HG02763 (cell line): ENCODE measurements around the gene ATP5F1C.
"Not testable (repeated sequence)": the region's sequence is repeated elsewhere in the genome, so short reads cannot be mapped to it uniquely, and the experiment has no call there.

Experiments
- ATAC-seq: cut with Tn5 transposase; IDR thresholded peaks from one replicate; pipeline ENCODE4 v1.9.1; 2021; ENCODE audit warnings: mild to moderate bottlenecking, moderate library complexity; ENCODE audit not compliant: unreplicated experiment

Gene ATP5F1C

DNA sequence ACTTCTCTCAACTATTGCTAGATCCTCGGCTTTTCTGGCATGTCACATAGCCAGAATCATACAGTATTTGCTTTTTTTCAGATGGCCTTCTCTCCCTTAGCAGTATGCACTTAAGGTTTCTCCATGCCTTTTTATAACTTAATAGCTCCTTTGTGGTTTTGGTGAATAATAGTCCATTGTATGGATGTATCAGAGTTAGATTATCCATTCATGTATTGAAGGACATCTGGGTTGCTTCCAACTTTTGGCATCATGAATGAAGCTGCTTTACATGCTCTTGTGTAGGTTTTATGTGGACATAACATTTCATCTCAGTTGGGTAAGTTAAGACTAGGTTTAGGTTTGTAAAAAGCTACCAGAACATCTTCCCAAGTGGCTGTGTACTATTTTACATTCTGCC is 4.6 kb downstream of the ATP5F1C start:
- no peak for ATAC-seq

- ATAC-seq: no peak
These were observed 6.5 kb downstream of the ATP5F1C start for GRCh38 chr10:7794251-7795026.

DNA sequence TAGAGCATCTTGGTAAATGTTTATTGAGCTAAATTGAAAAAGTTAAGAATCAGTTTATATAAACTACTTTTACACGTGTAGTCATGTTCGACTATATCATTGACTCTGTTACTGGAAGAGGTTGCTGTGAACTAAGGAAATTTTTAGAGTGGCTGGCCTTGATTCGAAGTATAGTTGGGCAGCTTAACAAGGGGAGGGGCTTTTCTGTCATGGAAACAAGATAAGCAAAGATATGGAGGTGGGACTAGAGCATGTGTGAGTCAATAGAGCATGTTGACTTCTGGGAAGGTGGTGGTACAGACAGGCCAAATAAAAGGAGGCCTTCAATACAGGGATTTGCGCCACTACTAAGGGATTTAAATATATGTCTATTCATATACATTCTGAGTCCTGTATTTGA is 7.6 kb downstream of the ATP5F1C start:
- no peak for ATAC-seq

DNA sequence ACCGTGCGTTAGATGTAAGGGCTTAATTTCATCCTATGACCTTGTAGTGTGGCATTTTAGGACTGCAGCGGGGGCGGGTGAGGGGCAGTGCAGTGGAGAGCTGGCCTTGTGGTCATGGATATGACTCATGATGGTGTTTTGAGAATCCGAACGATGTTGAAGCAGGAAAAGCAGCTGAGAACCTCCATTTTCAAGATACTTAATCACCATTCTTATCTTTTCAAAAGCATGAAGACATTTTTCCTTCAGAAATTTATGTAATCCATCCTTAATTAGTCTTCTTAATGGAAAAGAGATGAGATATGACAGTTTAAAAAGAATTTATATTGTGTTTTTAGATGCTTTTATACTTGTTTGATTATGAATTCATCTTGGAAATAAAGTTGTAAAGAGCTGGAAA is 9.6 kb downstream of the ATP5F1C start:
- no peak for ATAC-seq

GRCh38 chr10:7802606-7803005 is 14.6 kb downstream of the ATP5F1C start:
- ATAC-seq: no peak

GRCh38 chr10:7804216-7804615 is 16.2 kb downstream of the ATP5F1C start:
- no peak for ATAC-seq

GRCh38 chr10:7804741-7805140 is 16.8 kb downstream of the ATP5F1C start:
- no peak for ATAC-seq

DNA sequence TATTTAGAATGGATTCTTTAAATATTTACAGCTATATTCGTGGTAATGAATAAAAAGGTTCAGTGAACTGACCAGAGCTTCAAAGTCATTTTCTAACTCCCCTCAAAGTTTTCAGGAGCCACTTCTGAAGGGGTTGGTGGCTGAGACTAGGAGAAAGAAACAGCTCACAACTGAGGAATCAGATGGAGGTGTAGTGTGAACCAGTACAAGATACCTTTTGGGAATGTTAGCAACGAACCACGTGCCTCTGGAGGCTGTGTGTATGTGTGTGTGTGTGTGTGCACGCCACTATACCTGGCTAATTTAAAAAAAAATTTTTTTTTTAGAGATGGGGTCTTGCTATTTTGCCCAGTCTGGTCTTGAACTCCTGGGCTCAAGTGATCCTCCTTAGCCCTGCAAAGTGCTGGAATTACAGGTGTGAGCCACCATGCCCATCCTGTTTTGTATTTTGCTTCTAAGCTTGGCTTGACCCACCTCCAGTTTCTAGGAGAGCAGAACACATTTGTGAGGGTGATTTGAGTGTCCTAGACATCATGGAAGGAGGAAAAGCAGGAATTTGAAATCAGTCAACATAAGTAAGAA is 20.8 kb downstream of the ATP5F1C start:
- no peak for ATAC-seq

GRCh38 chr10:7810443-7810842 is 22.5 kb downstream of the ATP5F1C start:
- ATAC-seq: no peak

DNA sequence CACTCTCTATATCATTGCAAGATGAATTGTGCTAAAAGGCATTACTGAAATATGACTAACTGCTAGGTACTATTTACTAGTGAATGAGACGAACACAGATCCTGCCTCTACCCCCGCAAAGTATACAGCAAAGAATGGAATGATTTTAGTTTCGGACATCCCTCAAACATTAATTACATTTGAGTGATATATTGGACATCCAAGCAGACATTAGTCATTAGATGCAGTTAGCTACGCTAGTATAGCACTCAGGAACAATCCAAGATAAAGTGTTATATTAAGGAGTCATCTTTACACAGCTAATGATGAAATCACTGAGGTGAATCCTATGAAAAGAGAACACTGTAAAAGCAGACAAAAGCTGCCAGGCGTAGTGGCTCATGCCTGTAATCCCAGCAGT is 23.0 kb downstream of the ATP5F1C start:
- ATAC-seq: no peak

GRCh38 chr10:7811743-7812142 is 23.8 kb downstream of the ATP5F1C start:
- not testable (repeated sequence) for ATAC-seq

DNA sequence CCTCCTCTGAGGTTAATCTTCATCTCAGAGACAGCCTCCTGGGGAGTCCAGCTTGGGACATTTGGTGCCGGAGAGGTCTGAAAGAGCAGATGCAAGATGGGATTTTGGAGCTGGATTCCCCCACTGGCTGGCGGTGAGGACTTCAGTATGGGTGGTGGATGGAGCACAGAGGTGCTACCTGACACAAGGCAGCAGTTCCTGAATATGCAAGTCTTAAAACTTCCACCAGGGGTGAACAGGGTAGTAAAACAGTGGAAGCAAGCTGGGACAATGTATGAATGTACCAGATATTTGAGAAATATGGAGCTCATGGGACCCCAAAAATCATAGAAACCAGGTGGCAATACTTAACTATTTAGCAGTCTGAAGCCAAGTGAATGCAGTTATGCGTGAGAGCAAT is 25.5 kb downstream of the ATP5F1C start:
- no peak for ATAC-seq

DNA sequence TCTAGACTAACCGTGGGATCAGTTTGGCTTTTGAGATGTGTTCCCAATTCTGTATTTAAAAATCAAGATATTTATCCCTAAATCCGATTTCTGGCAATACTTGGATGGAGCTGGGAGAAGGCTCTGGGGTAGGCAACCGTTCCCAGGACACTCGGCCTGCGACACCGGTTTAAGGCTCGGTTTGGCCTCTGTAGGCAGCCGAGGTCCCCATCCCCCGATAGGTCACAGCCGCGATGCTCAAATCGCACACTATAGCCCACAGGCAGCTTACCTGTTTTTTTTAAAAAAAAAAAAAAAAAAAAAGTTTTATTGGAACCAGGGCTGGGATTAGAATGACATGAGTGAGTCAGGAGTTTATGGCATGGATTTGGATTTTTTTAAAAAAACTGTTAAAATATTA is 29.6 kb downstream of the ATP5F1C start:
- ATAC-seq: no peak

GRCh38 chr10:7817984-7818294 is 30.0 kb downstream of the ATP5F1C start:
- peak; percentile 10 for ATAC-seq

GRCh38 chr10:7818295-7819120 is 30.5 kb downstream of the ATP5F1C start, which contains the start of gene TAF3:
TAF3 (plus strand) TSS chr10:7818505; CDS start chr10:7818710, 205 bp downstream.
- ATAC-seq: peak; percentile 86

DNA sequence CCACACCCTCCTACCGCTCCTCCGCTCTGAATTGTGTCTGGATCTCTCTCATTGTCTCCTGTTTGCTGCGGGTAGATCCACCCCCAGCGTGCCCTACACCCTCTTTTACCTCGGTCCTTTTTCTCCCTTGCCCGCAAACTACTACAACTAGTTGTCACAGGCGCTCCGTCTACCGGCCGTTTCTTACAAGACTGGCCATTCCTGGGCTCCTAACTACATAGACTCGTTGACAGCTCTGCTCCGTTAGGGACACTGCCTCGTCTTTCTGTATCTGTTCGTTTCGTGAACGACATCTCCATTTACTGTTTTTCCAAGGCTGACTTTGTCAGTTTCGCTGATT is 31.1 kb downstream of the ATP5F1C start:
- ATAC-seq: peak; percentile 34

DNA sequence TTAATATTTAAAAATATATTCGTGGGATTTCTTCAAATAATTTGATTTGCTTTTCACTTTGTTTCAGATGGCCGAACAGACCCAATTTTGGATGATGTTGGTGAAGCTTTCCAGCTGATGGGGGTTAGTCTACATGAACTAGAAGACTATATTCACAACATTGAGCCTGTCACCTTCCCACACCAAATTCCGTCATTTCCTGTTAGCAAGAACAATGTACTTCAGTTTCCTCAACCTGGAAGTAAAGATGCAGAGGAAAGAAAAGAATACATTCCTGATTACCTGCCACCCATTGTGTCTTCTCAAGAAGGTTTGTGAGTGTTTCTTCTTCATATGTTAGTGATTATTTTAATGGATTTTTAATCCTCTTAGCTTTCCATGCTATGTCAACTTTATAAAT is 36.3 kb downstream of the ATP5F1C start:
- no peak for ATAC-seq

DNA sequence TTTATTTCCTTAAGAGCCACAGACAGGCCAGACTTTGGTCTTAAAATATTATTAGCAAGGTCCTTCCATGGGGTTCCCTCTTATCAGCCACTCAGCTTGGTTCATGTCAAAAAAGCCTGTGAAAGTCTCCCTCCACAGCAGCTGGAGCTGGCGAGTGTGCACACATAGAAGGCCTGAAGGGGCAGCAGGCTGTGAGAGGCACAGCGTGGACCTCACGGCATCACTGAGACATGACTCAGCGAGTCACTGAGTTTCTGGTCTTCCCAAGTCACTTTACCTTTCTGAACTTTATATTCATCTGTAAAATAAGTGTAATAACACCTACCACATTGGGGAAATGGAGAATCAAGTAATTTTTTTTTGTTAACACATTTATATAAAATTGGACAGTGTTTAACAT is 39.0 kb downstream of the ATP5F1C start:
- no peak for ATAC-seq

DNA sequence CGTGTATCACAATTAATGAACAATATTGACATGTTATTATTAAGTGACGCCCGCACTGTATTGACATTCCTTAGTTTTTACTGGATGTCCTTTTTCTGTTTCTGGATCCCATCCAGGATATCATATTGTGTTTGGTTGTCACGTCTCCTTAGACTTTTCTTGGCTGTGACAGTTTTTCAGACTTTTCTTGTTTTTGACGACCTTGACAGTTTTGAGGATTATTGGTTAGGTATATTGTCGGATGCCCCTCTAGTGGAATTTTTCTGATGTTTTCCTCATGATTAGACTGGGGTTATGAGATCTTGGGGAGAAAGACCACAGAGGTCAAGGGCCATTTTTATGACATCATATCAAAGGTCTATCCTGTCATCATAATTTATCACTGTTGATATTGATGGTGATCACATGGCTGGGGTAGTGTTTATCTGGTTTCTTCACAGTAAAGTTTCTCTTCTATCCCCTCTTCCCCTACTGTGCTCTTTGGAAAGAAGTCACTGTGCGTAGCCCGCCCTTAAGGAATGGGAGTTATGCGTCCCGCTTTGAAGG is 41.4 kb downstream of the ATP5F1C start:
- no peak for ATAC-seq

GRCh38 chr10:7832060-7832459 is 44.1 kb downstream of the ATP5F1C start:
- no peak for ATAC-seq

DNA sequence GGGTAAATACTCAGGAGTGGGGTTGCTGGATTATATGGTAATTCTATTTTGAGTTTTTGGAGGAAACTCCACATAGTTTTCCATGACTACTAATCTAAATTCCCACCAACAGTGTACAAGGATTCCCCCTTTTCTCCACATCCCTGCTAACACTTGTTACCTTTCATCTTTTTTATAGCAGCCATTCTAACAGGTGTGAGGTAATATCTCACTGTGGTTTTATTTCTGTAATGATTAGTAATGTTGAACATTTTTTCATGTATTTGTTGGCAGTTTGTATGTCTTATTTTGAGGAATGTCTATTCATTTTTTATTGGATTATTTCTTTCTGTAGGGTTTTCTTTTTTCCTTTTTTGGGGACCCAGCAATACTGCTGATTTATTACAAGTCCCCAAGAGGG is 45.2 kb downstream of the ATP5F1C start:
- no peak for ATAC-seq

- ATAC-seq: no peak
These were observed 46.3 kb downstream of the ATP5F1C start for GRCh38 chr10:7834262-7834661.
